SK-MEL-5 (cell line): ENCODE data around the gene CDKN2B-AS1. TPM values are rescaled to one million over a fixed set of nuclear protein-coding genes. Genes with fewer than 3 reads are reported as not detected.
"Not testable (repeated sequence)": the region's sequence is repeated elsewhere in the genome, so short reads cannot be mapped to it uniquely, and the experiment has no call there.

Experiments used
- DNase-seq: peaks from one replicate; pipeline ENCODE4 v3.0.0-alpha.2; 2016; ENCODE audit warnings: low read depth, low spot score
- in situ Hi-C: cut with HindIII; loops from 2 replicates; pipeline ENCODE4 v1.10.0; 2016; ENCODE audit warnings: low sequenced_read_pairs, high pct_unique_total_duplicates, low pct_unique_long_range_greater_than_20kb
- total RNA-seq: library from RNA; depleted of rRNA; stranded (reverse); fragments of >200 nt; shearing (Covaris generic); gene quantifications from 2 replicates; pipeline ENCODE4 v1.2.3, GENCODE V29; 2014

Gene CDKN2B-AS1
- total RNA-seq, 1 experiment from 2014 or later = not detected

DNA sequence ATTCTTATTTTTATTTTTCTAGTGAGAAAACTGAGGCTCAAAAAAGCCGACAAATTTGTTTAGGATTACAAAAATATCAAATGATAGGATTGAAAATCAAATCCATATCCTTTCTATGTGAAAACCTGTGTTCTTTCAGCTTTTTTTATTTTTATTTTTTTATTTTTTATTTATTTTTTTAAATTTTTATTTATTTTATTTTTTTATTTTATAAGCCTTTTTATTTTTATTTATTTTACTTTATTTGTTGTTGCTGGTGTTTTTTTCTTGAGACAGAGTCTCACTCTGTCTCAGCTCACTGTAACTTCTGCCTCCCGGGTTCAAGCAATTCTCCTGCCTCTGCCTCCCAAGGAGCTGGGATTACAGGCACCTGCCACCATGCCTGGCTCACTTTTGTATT lies 59.9 kb downstream of the CDKN2B-AS1 start:
- in situ Hi-C loops = no loop called here
- DNase-seq = no peak

DNA sequence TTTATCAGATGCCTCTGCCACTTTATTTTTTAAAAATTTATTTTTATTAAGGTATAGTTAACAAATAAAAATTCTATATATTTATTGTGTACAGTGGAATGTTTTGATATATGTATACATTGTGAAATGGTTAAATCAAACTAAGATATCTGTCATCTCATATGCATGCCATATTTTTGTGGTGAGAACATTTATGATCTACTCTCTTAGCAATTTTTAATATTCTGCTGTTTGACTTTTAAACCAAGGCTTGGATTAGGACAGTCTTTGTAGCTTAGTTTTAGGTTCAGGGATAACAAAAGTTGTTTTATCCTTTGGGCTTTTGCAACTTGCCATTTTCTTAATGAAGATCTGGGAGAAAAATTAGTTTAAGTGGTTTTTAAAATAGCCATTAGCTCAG lies 60.5 kb downstream of the CDKN2B-AS1 start:
- no peak for DNase-seq
- in situ Hi-C loops = no loop called here

DNA sequence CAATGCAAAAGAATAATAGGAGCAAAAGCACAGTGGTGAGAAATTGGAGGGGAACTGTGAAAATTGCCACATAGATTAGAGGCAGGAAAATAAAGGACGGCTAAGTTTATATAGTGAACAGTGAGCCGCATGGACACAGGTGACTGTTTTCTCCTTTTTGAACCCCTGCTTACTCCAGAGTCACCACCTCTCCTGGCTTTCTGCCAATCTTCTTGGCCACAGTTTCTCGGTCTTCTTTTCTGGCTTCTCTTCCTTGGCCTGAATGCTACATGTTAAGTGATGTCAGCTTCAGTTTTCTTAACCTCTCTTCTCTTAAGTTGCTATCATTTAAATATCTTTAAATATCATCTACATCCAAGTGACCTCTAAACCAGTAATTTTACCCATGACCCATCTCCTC lies 61.8 kb downstream of the CDKN2B-AS1 start:
- in situ Hi-C loops = no loop called here
- no peak for DNase-seq

DNA sequence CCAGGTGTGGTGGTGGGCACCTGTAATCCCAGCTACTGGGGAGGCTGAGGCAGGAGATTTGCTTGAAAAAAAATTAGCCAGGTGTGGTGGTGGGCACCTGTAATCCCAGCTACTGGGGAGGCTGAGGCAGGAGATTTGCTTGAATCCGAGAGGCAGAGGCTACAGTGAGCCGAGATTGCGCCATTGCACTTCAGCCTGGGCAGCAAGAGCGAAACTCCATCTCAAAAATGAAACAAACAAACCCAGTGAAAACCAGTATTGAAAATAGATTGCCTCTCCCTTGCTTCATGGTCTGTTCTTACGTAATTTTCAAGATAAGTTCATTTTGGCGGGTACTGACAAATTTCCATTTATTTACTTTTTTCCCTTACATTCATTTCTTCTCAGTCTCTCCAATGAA lies 63.4 kb downstream of the CDKN2B-AS1 start:
- DNase-seq, in situ Hi-C loops: not testable (repeated sequence)

DNA sequence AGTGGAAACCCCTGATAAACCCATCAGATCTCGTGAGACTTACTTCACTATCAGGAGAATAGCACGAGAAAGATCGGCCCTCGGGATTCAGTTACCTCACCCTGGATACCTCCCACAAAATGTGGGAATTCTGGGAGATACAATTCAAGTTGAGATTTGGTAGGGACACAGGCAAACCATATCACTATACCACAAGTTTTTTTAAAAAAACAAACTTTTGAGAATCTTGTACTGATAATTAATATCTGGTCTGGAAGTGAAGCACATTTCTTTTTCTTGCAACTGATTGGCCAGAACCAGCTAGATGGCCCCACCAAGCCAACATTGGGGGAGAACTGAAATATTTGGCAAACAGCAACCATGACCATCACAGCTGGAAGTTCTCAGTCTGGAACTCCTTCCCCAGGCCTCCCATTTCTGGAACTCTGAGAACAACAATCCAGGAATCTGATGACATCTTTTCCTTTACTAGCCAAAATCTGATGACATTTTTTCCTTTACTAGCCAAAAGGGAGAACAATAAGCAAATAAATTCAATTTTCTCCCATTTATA lies 66.3 kb downstream of the CDKN2B-AS1 start:
- in situ Hi-C loops = no loop called here
- no peak for DNase-seq

DNA sequence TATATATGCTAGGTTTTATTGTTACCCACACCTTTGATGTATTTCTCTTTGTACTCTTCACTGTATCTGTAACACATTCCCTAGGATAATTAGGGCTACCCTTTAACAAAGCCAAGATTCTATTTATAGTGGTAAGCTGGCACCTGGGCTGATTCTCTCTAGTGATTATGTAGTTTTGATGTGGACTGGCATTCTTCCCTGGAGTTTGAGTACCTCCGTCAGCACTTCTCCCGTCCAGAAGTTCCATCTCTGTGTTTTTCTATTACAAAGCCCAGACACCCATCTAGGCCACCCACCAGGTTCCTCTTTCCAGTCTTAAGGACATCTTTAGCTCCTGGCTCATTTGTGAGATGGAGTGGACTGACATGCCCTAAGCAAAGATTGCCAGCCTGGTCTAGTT lies 70.4 kb downstream of the CDKN2B-AS1 start:
- DNase-seq = no peak
- in situ Hi-C loops = no loop called here

DNA sequence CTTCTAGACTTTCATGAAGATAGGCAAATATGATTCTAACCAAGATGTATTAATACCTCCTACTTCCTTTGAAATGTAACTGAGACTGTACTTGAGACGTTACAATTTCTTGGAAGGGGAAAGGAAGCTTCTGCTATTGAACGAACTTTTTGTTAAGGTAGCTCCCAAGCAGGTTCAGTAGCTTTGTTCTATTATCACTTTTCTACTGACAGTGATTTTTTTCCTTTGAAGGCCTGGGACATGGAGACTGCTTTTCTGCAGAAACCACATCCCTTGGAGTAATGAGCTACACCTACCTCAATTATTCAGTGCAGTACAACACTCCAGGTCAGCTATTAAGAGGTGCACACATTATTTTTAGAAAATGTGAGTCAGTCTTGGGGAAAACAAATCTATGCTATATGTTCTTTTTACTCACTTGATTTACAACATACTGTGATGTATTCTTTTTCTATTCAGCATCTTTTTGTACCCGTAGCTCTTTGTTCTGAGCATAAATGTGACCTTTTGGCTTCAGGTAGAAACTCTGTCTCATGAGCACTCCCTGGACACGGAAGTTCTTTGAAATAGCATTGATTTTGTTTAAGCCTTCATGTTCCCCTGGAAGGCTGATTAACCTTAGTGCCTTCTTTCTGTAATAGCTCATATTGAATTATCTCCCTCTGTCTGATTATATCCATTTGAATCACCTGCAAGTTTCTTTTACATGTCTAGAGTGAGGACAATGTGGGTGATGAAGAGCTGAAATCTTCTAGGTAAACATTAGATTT lies 71.0 kb downstream of the CDKN2B-AS1 start:
- in situ Hi-C loops = no loop called here

DNA sequence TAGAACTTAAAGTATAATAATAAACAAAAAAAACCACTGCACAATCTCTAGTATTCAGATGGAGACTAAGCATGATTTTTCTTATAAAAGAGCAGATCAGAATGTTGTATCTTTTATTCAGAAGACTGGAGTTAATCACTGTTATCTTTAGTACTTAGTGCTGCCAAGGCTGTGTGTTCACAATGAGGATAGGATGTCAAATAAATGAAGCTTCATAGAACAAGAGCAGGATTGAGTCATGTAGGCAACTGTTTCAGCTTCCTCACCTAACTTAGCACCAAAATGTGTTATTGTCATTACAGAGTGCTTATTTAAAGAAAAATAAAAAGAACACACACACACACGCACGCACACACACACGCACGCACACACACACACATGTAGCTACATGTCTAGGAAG lies 72.6 kb downstream of the CDKN2B-AS1 start:
- no peak for DNase-seq
- in situ Hi-C loops = no loop called here

More for the DNA sequence above, 71.0 kb downstream of the CDKN2B-AS1 start:
- no peak for DNase-seq

DNA sequence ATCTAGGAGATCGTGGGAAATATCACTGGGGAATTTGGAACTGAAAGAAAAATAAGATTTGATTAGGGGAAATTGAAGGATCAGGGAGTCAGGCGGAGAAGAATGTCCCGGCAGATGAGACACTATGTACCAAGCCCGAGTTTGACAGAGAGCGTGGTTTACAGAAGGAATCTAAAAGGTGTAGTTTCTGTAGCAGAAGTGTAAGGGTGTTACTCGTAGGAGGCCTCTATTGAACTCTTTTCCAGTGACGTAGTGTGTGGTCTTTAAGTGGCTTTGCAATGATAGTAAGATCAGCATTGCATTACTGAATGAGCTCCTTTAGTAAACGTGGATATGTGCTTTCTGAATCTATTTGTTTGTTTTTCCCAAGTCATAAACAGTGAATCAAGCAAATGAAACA lies 73.8 kb downstream of the CDKN2B-AS1 start:
- in situ Hi-C loops = no loop called here

DNA sequence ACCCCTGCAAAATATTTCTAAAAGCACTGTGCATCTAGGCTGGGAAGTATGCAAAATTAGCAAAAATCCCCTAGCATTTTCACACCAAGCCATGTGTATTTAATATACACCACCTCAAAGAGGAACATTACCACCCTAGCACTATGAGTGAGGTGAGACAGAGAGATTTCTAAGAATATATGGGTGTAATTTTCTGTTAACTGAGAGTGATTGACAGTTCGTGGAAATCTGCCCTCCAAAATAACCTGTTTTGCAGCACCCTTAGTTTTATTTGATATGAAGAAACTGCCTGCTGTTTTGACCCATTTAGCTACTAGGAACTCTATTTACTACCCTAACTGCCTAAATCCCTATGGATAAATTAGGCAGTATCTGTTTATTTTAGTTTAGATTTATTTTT lies 78.8 kb downstream of the CDKN2B-AS1 start:
- no peak for DNase-seq
- in situ Hi-C loops = no loop called here

More for the DNA sequence above, 73.8 kb downstream of the CDKN2B-AS1 start:
- DNase-seq = no peak

DNA sequence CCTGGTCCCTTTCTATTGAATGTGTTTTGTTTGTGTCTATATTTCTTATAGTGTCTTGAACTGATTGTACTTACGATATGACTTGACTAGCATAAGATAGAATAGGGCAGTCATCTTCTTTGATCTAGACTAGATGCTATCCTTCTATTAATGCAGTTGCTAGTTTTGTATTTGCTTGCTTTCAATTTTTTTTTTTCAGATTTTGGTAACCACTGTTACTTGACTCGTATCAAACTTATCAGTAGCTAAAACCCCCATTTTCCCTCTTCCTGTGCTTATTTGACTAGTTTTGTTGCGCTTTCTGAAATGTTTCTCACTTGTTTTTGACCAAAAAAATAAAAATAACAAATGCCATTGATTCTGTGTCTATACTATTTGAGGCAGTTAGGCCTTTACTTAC lies 83.5 kb downstream of the CDKN2B-AS1 start:
- DNase-seq = no peak
- in situ Hi-C loops = no loop called here

DNA sequence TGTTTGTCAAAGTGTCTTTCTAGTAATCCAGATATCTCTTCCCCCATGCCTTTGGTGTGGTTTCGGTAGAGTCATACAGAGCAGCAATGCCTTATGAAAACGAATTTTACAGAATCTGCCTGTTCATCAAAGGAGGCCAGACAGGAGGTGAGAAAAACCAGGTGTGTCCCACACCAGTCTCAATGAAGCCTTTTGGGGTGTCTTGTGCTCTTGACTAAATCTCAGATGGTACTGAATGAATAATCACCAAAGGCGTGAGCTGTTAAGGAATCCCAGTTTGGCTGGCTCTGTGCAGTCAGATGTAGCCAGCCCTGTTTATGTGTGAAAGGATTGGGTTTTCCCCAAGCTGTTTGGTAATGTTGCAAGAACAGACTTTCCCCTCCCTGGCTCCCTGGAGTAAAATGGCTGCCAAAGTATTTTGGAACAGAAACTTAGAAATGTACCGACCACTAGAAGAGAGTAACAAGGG lies 85.3 kb downstream of the CDKN2B-AS1 start:
- DNase-seq = no peak
- in situ Hi-C loops = no loop called here

DNA sequence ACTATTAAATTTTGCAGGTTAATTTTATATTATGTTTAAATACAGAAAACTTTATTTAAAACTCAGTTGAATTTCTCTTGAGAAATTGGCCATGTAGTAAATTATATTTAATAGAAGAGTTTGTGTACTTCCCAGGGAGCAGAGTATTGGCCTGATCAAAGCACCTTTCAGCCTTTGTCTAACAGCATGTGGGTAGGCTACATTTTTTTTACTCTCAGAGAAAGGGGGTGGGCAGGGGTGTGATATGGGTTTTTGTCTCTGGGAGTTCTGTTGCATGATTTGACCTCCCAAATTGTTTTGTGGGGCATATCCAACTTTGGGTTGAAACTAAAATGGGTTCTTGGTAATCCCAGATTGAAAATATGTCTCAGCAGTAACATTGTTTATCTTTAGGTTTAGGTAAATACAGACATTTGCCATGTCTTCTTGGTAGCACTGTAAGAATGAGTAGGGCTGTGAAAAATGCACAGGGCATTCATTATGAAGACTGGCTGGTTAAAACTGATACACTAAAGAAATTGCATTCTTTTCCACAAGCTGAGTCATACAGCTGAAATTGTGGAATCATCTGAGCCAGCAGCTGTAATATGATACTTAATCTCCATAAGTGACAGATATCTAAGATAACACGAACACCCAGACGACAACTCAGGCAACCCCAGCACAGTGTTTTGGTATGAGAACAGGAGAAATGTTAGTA lies 89.9 kb downstream of the CDKN2B-AS1 start:
- no peak for DNase-seq
- in situ Hi-C loops = no loop called here

DNA sequence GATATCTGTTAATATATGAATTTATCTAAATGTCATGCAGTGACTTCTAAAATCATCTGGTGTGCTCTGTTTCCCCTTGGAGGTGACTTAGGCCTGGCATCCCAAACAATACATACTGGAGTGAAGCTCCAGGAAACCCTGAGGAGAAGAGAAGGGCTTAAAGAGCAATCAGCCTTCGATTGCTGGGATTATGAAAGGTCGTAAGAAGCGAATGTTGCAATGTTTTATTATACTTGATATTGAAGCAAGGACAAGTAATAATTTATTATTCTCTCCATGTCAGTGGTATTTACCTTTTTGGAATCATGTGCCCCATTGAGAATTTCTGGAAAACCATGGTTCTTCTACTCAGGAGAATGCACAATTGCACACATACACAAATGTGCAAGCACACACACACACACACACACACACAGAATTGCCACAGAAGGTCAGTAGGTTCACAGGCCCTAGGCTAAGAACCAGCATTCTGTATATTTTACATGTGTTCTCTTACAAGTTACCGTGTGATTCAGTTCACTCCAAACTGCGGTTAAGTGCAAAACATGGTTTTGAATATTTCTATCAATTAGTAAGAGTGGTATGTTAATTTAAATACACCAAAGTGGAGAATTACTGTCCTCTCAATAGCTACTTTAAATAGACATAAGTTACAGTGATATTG lies 93.6 kb downstream of the CDKN2B-AS1 start:
- in situ Hi-C loops = no loop called here
- no peak for DNase-seq

DNA sequence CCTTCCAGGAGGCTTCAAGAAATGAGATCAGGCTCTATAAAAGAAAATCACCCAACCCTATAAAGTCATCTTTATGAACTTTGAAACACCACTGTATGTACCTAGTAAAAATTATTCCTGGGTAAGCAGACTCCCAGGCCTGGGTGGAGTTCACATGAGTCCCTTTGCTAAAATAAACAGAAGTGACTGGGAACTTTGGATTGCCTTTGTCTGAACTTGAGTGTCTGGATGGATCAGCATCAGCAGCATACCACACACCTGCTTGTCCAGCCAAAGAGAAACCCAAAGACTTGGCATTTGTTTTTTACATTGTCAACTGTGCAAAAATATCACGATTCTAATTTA lies 94.1 kb downstream of the CDKN2B-AS1 start:
- in situ Hi-C loops = no loop called here

DNA sequence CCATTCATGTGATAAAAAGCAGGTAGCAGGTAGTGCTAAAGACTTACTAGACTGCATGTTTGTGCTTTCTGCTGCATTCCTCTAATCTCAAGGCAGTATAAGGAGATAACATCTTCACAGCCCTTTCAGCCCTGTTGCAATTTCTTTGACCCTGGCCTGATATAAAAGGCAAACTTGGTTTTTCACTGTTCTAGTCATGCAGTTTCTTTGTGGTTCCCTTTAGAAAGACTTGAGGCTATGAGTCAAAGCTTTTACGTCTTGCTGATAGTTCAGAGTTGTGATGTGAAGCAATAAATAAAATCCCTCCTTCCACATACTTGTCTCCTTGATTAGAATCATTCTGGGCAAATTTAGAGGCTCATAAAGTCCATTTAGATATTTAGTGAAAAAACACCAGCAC lies 103.1 kb downstream of the CDKN2B-AS1 start:
- no peak for DNase-seq
- in situ Hi-C loops = no loop called here

More for the DNA sequence above, 94.1 kb downstream of the CDKN2B-AS1 start:
- DNase-seq = no peak

DNA sequence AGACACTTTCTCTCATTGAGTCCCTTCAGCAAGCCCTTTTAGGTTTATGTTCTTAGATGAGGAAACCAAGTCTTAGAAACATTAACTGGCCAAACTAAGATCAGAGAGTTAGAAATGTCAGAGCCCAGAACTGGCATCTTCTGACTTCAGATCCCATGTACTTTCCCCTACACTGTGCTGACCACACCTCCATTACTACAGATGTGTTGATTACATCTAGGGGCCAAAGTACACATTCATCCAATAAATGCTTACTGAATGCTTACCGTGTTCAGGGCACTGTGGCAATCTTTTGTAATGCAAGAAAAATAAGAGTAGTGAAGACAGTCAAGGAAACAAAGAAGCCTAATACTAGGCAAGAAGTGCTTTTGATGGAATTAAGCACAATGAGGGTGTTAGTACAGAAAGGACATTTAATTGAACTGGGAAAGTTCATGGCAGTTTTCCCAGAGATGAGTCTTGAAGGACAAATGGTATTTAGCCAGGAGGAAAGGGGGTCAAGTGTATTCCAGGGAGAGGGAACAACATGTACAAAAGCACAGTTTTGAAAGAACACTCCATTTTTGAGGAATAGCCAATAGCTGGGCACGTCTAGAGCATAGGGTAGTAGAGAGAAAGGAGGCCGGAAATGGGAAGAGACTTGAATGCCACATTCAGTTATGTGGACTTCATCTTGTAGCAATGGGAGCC lies 104.2 kb downstream of the CDKN2B-AS1 start:
- DNase-seq = no peak
- in situ Hi-C loops = no loop called here

DNA sequence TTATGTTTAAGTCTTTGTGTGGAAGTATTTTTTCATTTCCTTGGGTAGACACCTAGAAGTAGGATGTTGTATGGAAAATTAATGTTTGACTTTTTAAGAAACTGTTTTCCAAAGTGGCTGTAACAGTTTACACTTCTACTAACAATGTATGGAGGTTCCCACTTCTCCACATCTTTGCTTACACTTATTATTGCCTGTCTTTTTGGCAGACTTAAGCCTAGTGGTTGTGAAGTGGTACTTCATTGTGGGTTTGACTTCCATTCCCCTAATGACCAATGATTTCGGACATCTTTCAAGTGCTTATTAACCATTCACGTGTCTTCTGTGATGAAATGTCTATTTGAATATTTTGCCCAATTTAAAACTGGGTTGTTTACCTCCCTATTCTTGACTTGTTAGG lies 106.0 kb downstream of the CDKN2B-AS1 start:
- no peak for DNase-seq
- in situ Hi-C loops = no loop called here
